GM19239 (cell line): ENCODE results near the gene SLC25A39.
"Not testable (repeated sequence)": the region's sequence is repeated elsewhere in the genome, so short reads cannot be mapped to it uniquely, and the experiment has no call there.

Experiments
- DNase-seq: peaks from one replicate; pipeline ENCODE4 v3.0.0; 2011; ENCODE audit warnings: low spot score; ENCODE audit not compliant: insufficient read length
- FAIRE-seq: peaks from 2 replicates; lab custom pipeline; 2011; peaks lifted over from hg19 to GRCh38; lab: Jason Lieb, UNC

Gene SLC25A39

GRCh38 chr17:44324571-44325275, at the start of gene SLC25A39:
TSS of gene SLC25A39 (minus strand) at chr17:44324823. CDS start at chr17:44323562, 1,261 bp downstream.
- FAIRE-seq (peak; percentile 72), DNase-seq (peak; percentile 82)

- FAIRE-seq (no peak), DNase-seq (no peak)
Measured at GRCh38 chr17:44372036-44372435, 47.4 kb upstream of the SLC25A39 start.

GRCh38 chr17:44369414-44370023, 44.9 kb upstream of the SLC25A39 start:
- FAIRE-seq, DNase-seq: not testable (repeated sequence)

- not testable (repeated sequence) for FAIRE-seq
Measured at GRCh38 chr17:44368391-44369243, 44.0 kb upstream of the SLC25A39 start.

GRCh38 chr17:44367231-44367979, 42.8 kb upstream of the SLC25A39 start:
- FAIRE-seq (no peak), DNase-seq (no peak)

More at GRCh38 chr17:44368391-44369243, 44.0 kb upstream of the SLC25A39 start:
- DNase-seq = not testable (repeated sequence)

- FAIRE-seq, DNase-seq: not testable (repeated sequence)
Measured at GRCh38 chr17:44365051-44365450, 40.4 kb upstream of the SLC25A39 start.

GRCh38 chr17:44363613-44364159, 39.1 kb upstream of the SLC25A39 start, which contains the start of gene FAM171A2:
TSS of gene FAM171A2 (minus strand) at chr17:44363853. CDS start at chr17:44363714, 139 bp downstream.
- peak; percentile 53 for FAIRE-seq
- peak; percentile 92 for DNase-seq

GRCh38 chr17:44362949-44363612, 38.5 kb upstream of the SLC25A39 start:
- no peak for DNase-seq
- FAIRE-seq = no peak

- FAIRE-seq = no peak
- DNase-seq = no peak
Measured at GRCh38 chr17:44362459-44362948, 37.9 kb upstream of the SLC25A39 start.

GRCh38 chr17:44361292-44362260, 37.0 kb upstream of the SLC25A39 start:
- DNase-seq (no peak), FAIRE-seq (no peak)

GRCh38 chr17:44360826-44361225, 36.2 kb upstream of the SLC25A39 start:
- no peak for FAIRE-seq

GRCh38 chr17:44360144-44360533, 35.5 kb upstream of the SLC25A39 start:
- no peak for DNase-seq
- FAIRE-seq = no peak

More at GRCh38 chr17:44360826-44361225, 36.2 kb upstream of the SLC25A39 start:
- DNase-seq = no peak

GRCh38 chr17:44359458-44360143, 35.0 kb upstream of the SLC25A39 start:
- no peak for DNase-seq
- no peak for FAIRE-seq

GRCh38 chr17:44359006-44359405, 34.4 kb upstream of the SLC25A39 start:
- DNase-seq (no peak), FAIRE-seq (no peak)

GRCh38 chr17:44358066-44358465, 33.4 kb upstream of the SLC25A39 start:
- no peak for FAIRE-seq

GRCh38 chr17:44356241-44356640, 31.6 kb upstream of the SLC25A39 start:
- DNase-seq (no peak), FAIRE-seq (no peak)

More at GRCh38 chr17:44358066-44358465, 33.4 kb upstream of the SLC25A39 start:
- no peak for DNase-seq

- DNase-seq (no peak), FAIRE-seq (no peak)
Measured at GRCh38 chr17:44355642-44356099, 31.0 kb upstream of the SLC25A39 start.
